ENCODE data around the gene OR2T33.
"Not testable (repeated sequence)": the region's sequence is repeated elsewhere in the genome, so short reads cannot be mapped to it uniquely, and the experiment has no call there.

The OR2T33 gene

GRCh38 chr1:248277876-248278275 lies at the start of gene OR2T33:
Gene OR2T33, minus strand, starts transcription at chr1:248277976. Its CDS starts 4,162 bp downstream, at chr1:248273814.
- no peak for DNase-seq (ENCODE audit: low spot score)

- DNase-seq (ENCODE audit: low spot score), result no peak
These were observed 46.7 kb upstream of the OR2T33 start, which contains the start of gene OR2M7 for GRCh38 chr1:248324468-248324867. Gene OR2M7, minus strand, starts transcription at chr1:248324568. Its CDS starts 0 bp downstream, at chr1:248324568.

GRCh38 chr1:248316796-248317195 lies 39.0 kb upstream of the OR2T33 start:
- DNase-seq (ENCODE audit: low spot score), result no peak

GRCh38 chr1:248306740-248307139 lies 29.0 kb upstream of the OR2T33 start:
- not testable (repeated sequence) for DNase-seq (ENCODE audit: low spot score)

GRCh38 chr1:248306103-248306502 lies 28.3 kb upstream of the OR2T33 start:
- no peak for DNase-seq (ENCODE audit: low spot score)

- not testable (repeated sequence) for DNase-seq (ENCODE audit: low spot score)
These were observed 27.9 kb upstream of the OR2T33 start for GRCh38 chr1:248305672-248306071.

GRCh38 chr1:248303324-248303723 lies 25.5 kb upstream of the OR2T33 start, which contains the start of gene OR2T12:
Gene OR2T12, minus strand, starts transcription at chr1:248303424. Its CDS starts 7,846 bp downstream, at chr1:248295578.
- DNase-seq (ENCODE audit: low spot score), result no peak

- no peak for DNase-seq (ENCODE audit: low spot score)
These were observed 10.6 kb upstream of the OR2T33 start for GRCh38 chr1:248288391-248288790.

- DNase-seq (ENCODE audit: low spot score), result not testable (repeated sequence)
These were observed 4.6 kb downstream of the OR2T33 start for GRCh38 chr1:248273225-248273624.

GRCh38 chr1:248268178-248268577 lies 9.6 kb downstream of the OR2T33 start:
- DNase-seq (ENCODE audit: low spot score), result no peak

- not testable (repeated sequence) for DNase-seq (ENCODE audit: low spot score)
These were observed 18.5 kb downstream of the OR2T33 start for GRCh38 chr1:248259309-248259708.

GRCh38 chr1:248243204-248243603 lies 34.6 kb downstream of the OR2T33 start:
- peak; percentile 28 for DNase-seq (ENCODE audit: low spot score)

- DNase-seq (ENCODE audit: low spot score), result no peak
These were observed 38.3 kb downstream of the OR2T33 start for GRCh38 chr1:248239478-248239877.

GRCh38 chr1:248231117-248231516 lies 46.7 kb downstream of the OR2T33 start, which contains the start of gene OR2M4:
Gene OR2M4, plus strand, starts transcription at chr1:248231417. Its CDS starts 7,512 bp downstream, at chr1:248238929.
- no peak for DNase-seq (ENCODE audit: low spot score)

- DNase-seq (ENCODE audit: low spot score), result no peak
These were observed 48.3 kb downstream of the OR2T33 start for GRCh38 chr1:248229360-248229908.

- no peak for DNase-seq (ENCODE audit: low spot score)
These were observed 52.2 kb downstream of the OR2T33 start for GRCh38 chr1:248225537-248225936.

Data from CD4-positive, alpha-beta T cell treated with Interleukin-2 at 100 ng/mL for 4 hours (primary cell).